CD4-positive, alpha-beta T cell treated with Interleukin-17A for 1 hour (primary cell): ENCODE results near the gene NPEPL1.
"Not testable (repeated sequence)": the region's sequence is repeated elsewhere in the genome, so short reads cannot be mapped to it uniquely, and the experiment has no call there.

Source experiments
- DNase-seq: peaks from one replicate; pipeline ENCODE4 v3.0.0-alpha.2; 2020

Gene NPEPL1

GRCh38 chr20:58715391-58715800 lies 22.8 kb downstream of the NPEPL1 start:
- DNase-seq = no peak

DNA sequence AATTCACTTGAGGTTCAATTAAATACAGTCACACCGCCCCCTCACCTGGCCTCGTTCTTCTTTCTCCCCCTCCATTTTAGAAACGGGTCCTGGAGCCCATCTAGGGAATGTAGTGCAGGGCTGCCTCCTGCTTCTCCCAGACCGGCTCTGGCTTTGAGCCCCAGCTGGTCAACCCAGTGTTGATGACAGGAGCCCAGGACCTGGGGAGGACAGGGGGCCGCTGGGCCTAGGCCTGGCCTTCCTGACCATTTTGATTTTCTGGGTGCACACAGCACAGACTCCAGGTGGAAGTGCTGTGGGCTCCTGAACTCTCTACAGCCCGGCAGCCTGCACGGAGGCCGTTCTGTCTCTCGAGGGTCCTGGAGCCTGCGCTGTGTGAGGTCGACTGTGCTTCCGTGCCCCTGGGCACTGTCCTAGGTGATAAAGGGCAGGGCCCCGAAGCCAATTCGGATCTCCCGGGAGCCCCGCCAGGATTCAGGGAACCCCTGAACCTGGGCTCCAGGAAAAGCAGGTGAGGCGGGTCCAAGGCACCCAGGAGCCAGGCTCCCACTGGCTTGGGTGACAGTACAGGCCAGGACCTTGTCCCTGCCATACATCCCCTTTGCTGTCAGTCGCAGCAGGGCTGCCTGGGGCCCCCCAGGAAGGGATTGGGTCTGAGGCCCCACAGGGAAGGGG lies 23.3 kb downstream of the NPEPL1 start:
- DNase-seq = no peak

GRCh38 chr20:58716476-58717277 lies 24.1 kb downstream of the NPEPL1 start:
- no peak for DNase-seq

DNA sequence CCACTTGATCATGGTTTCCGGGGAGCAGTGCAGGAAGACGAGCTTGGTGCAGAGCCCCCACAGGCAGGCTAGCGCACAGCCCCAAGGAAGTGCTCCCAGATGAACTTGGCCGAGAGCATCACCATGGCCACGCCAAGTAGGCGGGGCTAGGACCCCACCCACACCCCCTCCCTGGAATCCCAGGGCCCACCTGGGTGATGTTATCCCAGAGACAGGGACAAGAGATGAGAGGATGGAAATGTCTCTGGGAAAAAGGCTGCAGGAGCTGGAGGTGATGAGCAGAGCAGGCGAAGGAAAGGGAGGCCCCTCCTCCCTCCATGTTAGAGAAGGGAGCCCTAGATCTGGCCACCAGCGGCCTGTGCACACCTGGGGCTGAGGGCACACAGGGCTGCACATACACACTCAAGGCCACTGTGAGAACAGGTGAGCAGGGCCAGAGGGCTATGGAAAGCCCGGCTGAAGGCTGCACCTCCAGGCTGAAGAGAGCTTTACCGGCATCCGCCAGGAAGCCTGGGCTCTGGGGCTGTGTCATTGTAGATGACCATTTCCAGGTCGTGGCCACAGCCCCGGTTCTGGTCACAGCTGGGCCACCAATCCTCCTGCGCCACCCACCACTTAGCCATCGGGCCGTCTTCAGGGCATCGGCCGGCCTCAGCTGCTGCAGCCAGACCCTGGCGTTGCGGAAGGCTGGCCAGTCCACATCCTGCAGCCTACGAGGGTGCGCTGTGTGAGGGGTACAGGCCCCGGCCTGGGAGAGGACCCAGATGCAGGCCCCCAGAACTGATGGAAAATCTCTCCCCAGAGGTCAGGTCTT lies 24.9 kb downstream of the NPEPL1 start:
- no peak for DNase-seq

- no peak for DNase-seq
These were observed 25.5 kb downstream of the NPEPL1 start for GRCh38 chr20:58718121-58718563.

DNA sequence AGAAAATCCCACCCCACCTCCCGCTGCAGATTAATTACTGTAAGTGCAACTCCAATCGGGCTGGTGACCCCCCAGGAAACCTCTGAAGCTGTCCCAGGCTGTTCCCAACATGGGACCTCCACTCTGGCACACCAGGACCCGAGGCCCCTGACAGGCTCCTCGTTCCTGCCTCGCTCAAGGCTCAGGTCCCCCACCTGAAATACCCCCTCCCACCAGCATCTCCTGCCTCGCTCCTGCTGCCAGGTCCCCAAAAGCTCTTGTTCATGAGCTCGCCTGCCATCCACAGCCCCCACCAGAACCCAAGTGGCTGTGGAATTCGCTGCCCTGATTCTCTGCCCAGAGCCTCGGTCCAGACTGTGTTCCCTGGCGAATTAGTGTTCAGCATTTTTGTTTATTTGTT lies 26.1 kb downstream of the NPEPL1 start:
- no peak for DNase-seq

GRCh38 chr20:58719258-58719657 lies 26.7 kb downstream of the NPEPL1 start:
- DNase-seq = no peak

- no peak for DNase-seq
These were observed 27.4 kb downstream of the NPEPL1 start for GRCh38 chr20:58719971-58720371.

GRCh38 chr20:58720890-58721289 lies 28.3 kb downstream of the NPEPL1 start:
- DNase-seq = no peak

DNA sequence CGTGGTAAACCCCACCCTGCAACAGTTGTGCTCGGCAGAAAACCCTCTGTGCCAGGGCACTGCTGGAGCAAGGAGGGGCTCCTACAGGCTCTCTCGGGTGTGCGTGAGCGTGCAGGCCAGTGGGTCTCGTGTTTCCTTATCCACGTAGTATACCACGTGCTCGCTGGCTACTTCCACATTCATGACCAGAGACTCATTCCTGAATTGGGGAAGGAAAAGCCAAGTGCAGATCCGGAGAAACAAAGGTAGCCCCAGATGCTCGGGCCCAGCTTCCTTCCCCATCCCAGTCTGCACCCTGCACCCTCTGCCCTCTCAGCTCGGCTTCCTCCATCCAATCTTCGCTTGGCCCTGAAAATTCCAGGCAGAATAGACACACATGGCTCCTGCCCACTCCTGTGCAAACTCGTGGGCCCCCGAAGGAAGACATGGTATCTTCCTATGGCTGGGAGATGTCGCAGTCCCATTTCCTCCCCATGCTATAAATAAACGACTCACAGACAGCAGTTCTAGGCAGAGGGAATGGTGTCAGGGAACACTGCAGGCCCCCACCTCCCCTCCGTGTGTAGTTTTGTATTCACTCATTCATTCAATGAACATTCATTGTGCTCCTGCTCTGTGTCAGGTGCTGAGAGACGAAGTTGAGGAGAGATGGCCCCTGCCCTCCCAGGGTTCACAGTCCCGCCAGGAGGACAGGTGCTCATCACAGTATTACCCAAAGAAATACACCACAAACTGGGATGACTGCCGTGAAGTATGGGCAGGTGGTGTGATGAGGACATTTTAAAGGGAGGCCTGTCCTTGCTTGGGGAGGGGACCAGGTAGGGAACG lies 29.6 kb downstream of the NPEPL1 start:
- no peak for DNase-seq

DNA sequence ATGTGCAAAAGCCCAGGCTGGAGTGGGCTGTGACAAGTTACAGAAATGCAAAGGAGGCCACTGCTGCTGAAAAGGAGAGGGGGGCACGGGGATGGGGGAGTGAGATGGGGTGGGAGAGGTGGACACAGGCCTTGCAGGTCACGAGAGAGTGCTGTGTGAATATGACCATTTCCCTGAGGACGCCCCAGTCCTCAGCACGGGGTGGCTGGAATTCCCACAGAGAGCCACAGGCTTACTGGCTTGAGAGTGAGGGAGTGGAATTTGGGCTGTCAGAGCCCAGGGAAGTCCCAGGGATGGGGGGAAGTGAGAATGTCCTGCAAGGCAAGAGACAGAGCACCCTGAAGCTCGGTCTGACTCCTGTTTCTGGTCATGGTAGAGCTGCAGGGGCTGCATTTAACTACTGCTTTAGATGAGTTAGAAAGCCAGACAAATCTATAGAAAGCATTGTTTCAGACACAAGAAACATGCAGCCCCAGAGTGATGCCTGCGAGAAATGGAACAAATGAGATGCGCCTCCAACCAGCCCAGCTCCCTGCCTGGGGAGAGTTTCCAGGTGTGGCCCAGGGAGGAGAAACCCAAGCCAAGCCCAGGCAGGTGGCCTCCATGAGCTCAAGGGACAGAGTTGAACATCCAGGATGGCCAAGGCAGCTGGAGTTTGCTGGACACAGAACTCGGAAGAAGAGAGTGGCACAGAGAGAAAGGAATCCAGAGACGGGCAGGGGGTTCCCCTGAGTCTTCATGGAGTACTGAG lies 30.5 kb downstream of the NPEPL1 start:
- DNase-seq = no peak

DNA sequence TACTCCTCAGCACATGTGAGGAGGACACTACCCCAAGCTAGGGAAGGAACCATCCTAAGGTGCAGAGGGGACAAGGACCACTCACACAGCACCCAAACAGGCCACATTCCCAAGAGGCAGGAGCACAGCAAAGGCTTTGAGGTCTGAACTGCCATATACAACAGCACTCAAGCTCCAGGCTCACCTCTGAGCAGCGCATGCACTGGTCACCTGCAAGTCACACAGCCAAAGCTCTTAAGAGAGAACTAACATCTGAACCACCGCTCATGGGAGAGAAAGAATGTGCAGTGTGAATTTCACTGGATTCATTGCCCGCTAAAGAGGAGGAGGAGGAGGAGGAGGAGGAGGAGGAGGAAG lies 31.0 kb downstream of the NPEPL1 start:
- no peak for DNase-seq

DNA sequence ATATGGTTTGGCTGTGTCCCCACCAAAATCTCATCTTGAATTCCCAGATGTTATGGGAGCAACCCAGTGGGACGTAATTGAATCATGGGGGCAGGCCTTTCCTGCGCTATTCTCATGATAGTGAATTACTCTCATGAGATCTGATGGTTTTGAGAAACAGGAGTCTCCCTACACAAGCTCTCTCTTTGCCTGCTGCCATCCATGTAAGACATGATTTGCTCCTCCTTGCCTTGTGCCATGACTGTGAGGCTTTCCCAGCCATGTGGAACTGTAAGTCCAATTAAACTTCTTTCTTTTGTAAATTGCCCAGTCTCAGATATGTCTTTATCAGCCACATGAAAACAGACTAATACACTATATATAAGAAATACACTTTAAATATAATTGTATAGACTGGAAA lies 33.6 kb downstream of the NPEPL1 start:
- not testable (repeated sequence) for DNase-seq

- no peak for DNase-seq
These were observed 38.6 kb downstream of the NPEPL1 start for GRCh38 chr20:58731192-58731591.

DNA sequence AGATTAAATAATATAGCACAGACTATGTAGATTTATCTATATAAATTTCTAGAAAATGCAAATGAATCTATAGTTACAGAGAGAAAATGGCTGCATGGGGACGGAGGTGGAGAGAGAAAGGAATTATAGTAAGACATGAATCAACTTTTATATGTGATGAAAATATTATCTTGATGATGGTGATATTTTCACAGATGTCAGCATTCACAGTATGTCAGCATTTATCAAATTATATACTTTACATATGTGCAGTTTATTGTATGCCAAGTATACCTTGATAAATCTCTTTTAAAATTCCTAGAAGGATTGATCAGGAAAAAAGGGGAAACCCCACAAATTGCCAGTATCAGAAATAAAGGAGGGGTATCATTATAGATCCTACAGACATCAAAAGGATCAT lies 44.6 kb downstream of the NPEPL1 start:
- DNase-seq = no peak

- no peak for DNase-seq
These were observed 48.0 kb downstream of the NPEPL1 start for GRCh38 chr20:58740356-58741308.

GRCh38 chr20:58741384-58741783 lies 48.8 kb downstream of the NPEPL1 start:
- DNase-seq = no peak

- no peak for DNase-seq
These were observed 50.3 kb downstream of the NPEPL1 start for GRCh38 chr20:58742668-58743566.

GRCh38 chr20:58743929-58744534 lies 51.4 kb downstream of the NPEPL1 start:
- no peak for DNase-seq
